Measurements from ENCODE around the gene BRPF1. TPM values are rescaled to one million over a fixed set of nuclear protein-coding genes. Genes with fewer than 3 reads are reported as not detected.

Gene BRPF1
- total RNA-seq, 3 donors from 2014 or later = 14.7 to 19.7 (median 19.3) TPM

- Histone ChIP-seq H3K9me3 (no peaks in the 10 kb centered on the region), H3K27ac (no peak overlapping the region), H3K4me1 (no peaks in the 10 kb centered on the region), H3K36me3 (peaks cover 25% of the 10 kb centered on the region), H3K4me3 (no peak overlapping the region), H3K27me3 (no peaks in the 10 kb centered on the region)
- TF ChIP-seq POLR2AphosphoS5 (IDR thresholded peaks at IDR 0.05) (no peak), POLR2A (IDR thresholded peaks at IDR 0.05) (no peak), CTCF (IDR thresholded peaks at IDR 0.05) (no peak)
- intact Hi-C loops (cut with DNase I; ENCODE audit: low total_unique reads) = no loop called here
- DNase-seq (ENCODE audit: low spot score in 2 of 2) = no peak
Observed at GRCh38 chr3:9744162-9744561, 12.6 kb downstream of the BRPF1 start.

- peaks cover 0 to 2% of the 10 kb centered on the region in 2 donors for H3K4me1 ChIP-seq
- H3K27me3 ChIP-seq = no peaks in the 10 kb centered on the region
- peaks cover 15% of the 10 kb centered on the region for H3K36me3 ChIP-seq
- no peak overlapping the region for H3K4me3 ChIP-seq
- TF ChIP-seq POLR2A (IDR thresholded peaks at IDR 0.05) = no peak
- TF ChIP-seq CTCF (IDR thresholded peaks at IDR 0.05) = no peak
- no peak for TF ChIP-seq POLR2AphosphoS5 (IDR thresholded peaks at IDR 0.05)
- no peaks in the 10 kb centered on the region for H3K9me3 ChIP-seq
- intact Hi-C loops (cut with DNase I; ENCODE audit: low total_unique reads) = no loop called here
- DNase-seq (ENCODE audit: low spot score in 2 of 2) = no peak
- H3K27ac ChIP-seq = no peak overlapping the region
Observed at GRCh38 chr3:9745521-9745920, 14.0 kb downstream of the BRPF1 start.

GRCh38 chr3:9746330-9746729, 14.8 kb downstream of the BRPF1 start:
- peaks cover 0 to 11% of the 10 kb centered on the region in 2 donors for H3K4me1 ChIP-seq
- peak overlapping the region in 1 of 2 donors; percentile 0 for H3K27ac ChIP-seq
- intact Hi-C loops (cut with DNase I; ENCODE audit: low total_unique reads) = no loop called here
- no peak for DNase-seq (ENCODE audit: low spot score in 2 of 2)
- H3K36me3 ChIP-seq = peaks cover 15% of the 10 kb centered on the region
- no peak overlapping the region for H3K4me3 ChIP-seq
- no peak for TF ChIP-seq POLR2A (IDR thresholded peaks at IDR 0.05)
- TF ChIP-seq CTCF (IDR thresholded peaks at IDR 0.05) = no peak
- no peak for TF ChIP-seq POLR2AphosphoS5 (IDR thresholded peaks at IDR 0.05)
- no peaks in the 10 kb centered on the region for H3K9me3 ChIP-seq
- no peaks in the 10 kb centered on the region for H3K27me3 ChIP-seq

GRCh38 chr3:9747267-9747666, 15.7 kb downstream of the BRPF1 start:
- TF ChIP-seq CTCF (IDR thresholded peaks at IDR 0.05) (no peak), POLR2AphosphoS5 (IDR thresholded peaks at IDR 0.05) (no peak), POLR2A (IDR thresholded peaks at IDR 0.05) (no peak)
- intact Hi-C loops (cut with DNase I; ENCODE audit: low total_unique reads) = no loop called here
- Histone ChIP-seq H3K4me1 (peaks cover 0 to 14% of the 10 kb centered on the region in 2 donors), H3K27ac (no peak overlapping the region), H3K27me3 (no peaks in the 10 kb centered on the region), H3K4me3 (no peak overlapping the region), H3K36me3 (peaks cover 15% of the 10 kb centered on the region), H3K9me3 (no peaks in the 10 kb centered on the region)
- no peak for DNase-seq (ENCODE audit: low spot score in 2 of 2)

GRCh38 chr3:9748031-9748430, 16.5 kb downstream of the BRPF1 start:
- Histone ChIP-seq H3K27ac (no peak overlapping the region), H3K4me1 (peaks cover 0 to 14% of the 10 kb centered on the region in 2 donors), H3K36me3 (peaks cover 12% of the 10 kb centered on the region), H3K27me3 (no peaks in the 10 kb centered on the region), H3K4me3 (no peak overlapping the region), H3K9me3 (no peaks in the 10 kb centered on the region)
- no peak for DNase-seq (ENCODE audit: low spot score in 2 of 2)
- TF ChIP-seq POLR2A (IDR thresholded peaks at IDR 0.05) (no peak), CTCF (IDR thresholded peaks at IDR 0.05) (no peak), POLR2AphosphoS5 (IDR thresholded peaks at IDR 0.05) (no peak)
- intact Hi-C loops (cut with DNase I; ENCODE audit: low total_unique reads) = no loop called here
